ENCODE measurements around the gene ACOT9.

GRCh38 chrX:23727206-23727605 lies 15.9 kb downstream of the ACOT9 start:
- TF ChIP-seq CTCF (IDR thresholded peaks at IDR 0.05) (no peak), POLR2A (IDR thresholded peaks at IDR 0.05; ENCODE audit: low read depth) (no peak), POLR2AphosphoS5 (IDR thresholded peaks at IDR 0.05) (no peak)

All from esophagus muscularis mucosa (tissue), 3 donors.